MCF 10A (cell line): Measurements from ENCODE around the gene RAE1. TPM values are rescaled to one million over a fixed set of nuclear protein-coding genes. Genes with fewer than 3 reads are reported as not detected.

ENCODE experiments used
- BruUV-seq: library from RNA; stranded (reverse); fragments of 400-500 nt; replicated peaks from 2 replicates; lab custom pipeline; 2021; lab: Mats Ljungman, UMichigan
- CTCF ChIA-PET: fragments of 300-600 bp; sonication (Branson Sonifier 250); formaldehyde crosslinking; extraction: SDS; loops from one replicate; lab custom pipeline; 2021; ENCODE audit warnings: antibody characterized with exemption, inconsistent platforms; lab: Yijun Ruan, JAX
- POLR2A ChIA-PET: fragments of 300-600, 350-650 bp; sonication (Branson Sonifier 250); formaldehyde crosslinking; extraction: SDS; loops from one replicate; lab custom pipeline; 2020; ENCODE audit warnings: antibody characterized with exemption, inconsistent platforms; lab: Yijun Ruan, JAX
- DNase-seq: peaks from one replicate; pipeline ENCODE4 v3.0.0-alpha.2; 2018; ENCODE audit not compliant: unreplicated experiment
- H3K27ac Mint-ChIP-seq: one replicate; pipeline ENCODE4 v1.8.0; 2022; ENCODE audit warnings: mild to moderate bottlenecking, low read depth, mixed read lengths; ENCODE audit not compliant: unreplicated experiment
- H3K27me3 Mint-ChIP-seq: one replicate; pipeline ENCODE4 v1.8.0; 2022; ENCODE audit warnings: mixed read lengths; ENCODE audit not compliant: insufficient read depth, unreplicated experiment
- H3K36me3 Mint-ChIP-seq: one replicate; pipeline ENCODE4 v1.8.0; 2022; ENCODE audit warnings: mild to moderate bottlenecking, moderate library complexity, mixed read lengths; ENCODE audit not compliant: insufficient read depth, unreplicated experiment
- H3K4me1 Mint-ChIP-seq: one replicate; pipeline ENCODE4 v1.8.0; 2022; ENCODE audit warnings: mixed read lengths; ENCODE audit not compliant: insufficient read depth, unreplicated experiment
- H3K4me3 Mint-ChIP-seq: one replicate; pipeline ENCODE4 v1.8.0; 2022; ENCODE audit warnings: mild to moderate bottlenecking, moderate library complexity, mixed read lengths; ENCODE audit not compliant: unreplicated experiment
- H3K9me3 Mint-ChIP-seq: one replicate; pipeline ENCODE4 v1.8.0; 2022; ENCODE audit warnings: mixed read lengths; ENCODE audit not compliant: unreplicated experiment
- CTCF ChIP-seq: fragments of 200-600 bp; IDR thresholded peaks from one replicate; pipeline ENCODE4 v1.8.0; 2022; ENCODE audit warnings: antibody characterized with exemption, mild to moderate bottlenecking; ENCODE audit not compliant: unreplicated experiment
- intact Hi-C: fragments of 100-400 bp; cut with micrococcal nuclease; formaldehyde crosslinking; loops from 2 replicates; pipeline ENCODE4 v1.14.1; 2022
- total RNA-seq: library from RNA; stranded (reverse); gene quantifications from 2 replicates; pipeline ENCODE4 v1.2.3, GENCODE V29; 2022

RAE1 gene
- total RNA-seq, 1 experiment from 2014 or later, result 46.7 TPM

GRCh38 chr20:57330998-57331397 lies 20.1 kb upstream of the RAE1 start:
- no peak for TF ChIP-seq CTCF
- BruUV-seq, result no TSS peak
- intact Hi-C loops, result no loop called here
- H3K4me3 Mint-ChIP-seq, result no peak overlapping the region
- no peaks in the 10 kb centered on the region for H3K36me3 Mint-ChIP-seq
- H3K9me3 Mint-ChIP-seq, result no peaks in the 10 kb centered on the region
- H3K27me3 Mint-ChIP-seq, result peaks cover 20% of the 10 kb centered on the region
- H3K27ac Mint-ChIP-seq, result no peak overlapping the region
- DNase-seq, result peak; percentile 17
- H3K4me1 Mint-ChIP-seq, result peaks cover 7% of the 10 kb centered on the region
- CTCF ChIA-PET, result interaction anchor here (0.8 to 14.1 kb wide), 9 partner anchors 8 to 781 kb away, joined by 3 to 426 read pairs (median 24); no protein-coding TSS in a partner anchor
- POLR2A ChIA-PET, result interaction anchor here (0.7 to 3.7 kb wide), 14 partner anchors 8 to 699 kb away, joined by 3 to 29 read pairs (median 7); partner anchors contain the start of gene RAE1

GRCh38 chr20:57332105-57333089 lies 18.7 kb upstream of the RAE1 start:
- Mint-ChIP-seq H3K27ac (no peak overlapping the region), H3K4me3 (no peak overlapping the region), H3K27me3 (peaks cover 28% of the 10 kb centered on the region), H3K9me3 (no peaks in the 10 kb centered on the region), H3K36me3 (no peaks in the 10 kb centered on the region), H3K4me1 (no peaks in the 10 kb centered on the region)
- peak; percentile 41 for DNase-seq
- peak; percentile 41 for TF ChIP-seq CTCF
- POLR2A ChIA-PET, result interaction anchor here (0.7 to 3.7 kb wide), 17 partner anchors 10 to 241 kb away, joined by 3 to 29 read pairs (median 5); partner anchors contain the start of gene RAE1
- no TSS peak for BruUV-seq
- intact Hi-C loops, result loop anchor here (1.0 kb wide), 1 partner anchor 243 kb away; no protein-coding TSS in a partner anchor
- CTCF ChIA-PET, result interaction anchor here (0.6 to 14.1 kb wide), 78 partner anchors 10 to 1094 kb away, joined by 3 to 426 read pairs (median 4); no protein-coding TSS in a partner anchor

GRCh38 chr20:57335392-57335791 lies 15.7 kb upstream of the RAE1 start:
- no TSS peak for BruUV-seq
- ChIA-PET POLR2A (interaction anchor here (0.6 to 1.8 kb wide), 5 partner anchors 8 to 245 kb away, joined by 3 to 5 read pairs (median 4); no protein-coding TSS in a partner anchor), CTCF (interaction anchor here (0.5 to 14.1 kb wide), 10 partner anchors 10 to 342 kb away, joined by 3 to 426 read pairs (median 6); no protein-coding TSS in a partner anchor)
- no peaks in the 10 kb centered on the region for H3K36me3 Mint-ChIP-seq
- H3K27ac Mint-ChIP-seq, result no peak overlapping the region
- peak; percentile 26 for DNase-seq
- no peak overlapping the region for H3K4me3 Mint-ChIP-seq
- H3K4me1 Mint-ChIP-seq, result no peaks in the 10 kb centered on the region
- H3K9me3 Mint-ChIP-seq, result no peaks in the 10 kb centered on the region
- no peak for TF ChIP-seq CTCF
- peaks cover 28% of the 10 kb centered on the region for H3K27me3 Mint-ChIP-seq
- intact Hi-C loops, result no loop called here

- intact Hi-C loops, result no loop called here
- Mint-ChIP-seq H3K36me3 (no peaks in the 10 kb centered on the region), H3K27me3 (peaks cover 2% of the 10 kb centered on the region), H3K4me3 (no peak overlapping the region), H3K9me3 (no peaks in the 10 kb centered on the region), H3K4me1 (no peaks in the 10 kb centered on the region), H3K27ac (no peak overlapping the region)
- POLR2A ChIA-PET, result interaction anchor here (0.7 to 1.1 kb wide), 2 partner anchors 244 to 254 kb away, joined by 3 read pairs; no protein-coding TSS in a partner anchor
- TF ChIP-seq CTCF, result no peak
- no TSS peak for BruUV-seq
- DNase-seq, result no peak
- CTCF ChIA-PET, result interaction anchor here (1.1 to 14.7 kb wide), 3 partner anchors 11 to 250 kb away, joined by 3 to 485 read pairs (median 216); partner anchors contain the start of gene SPO11
Observed at GRCh38 chr20:57341663-57342062, 9.4 kb upstream of the RAE1 start.
